ENCODE results near the gene TBXAS1.

The TBXAS1 gene

DNA sequence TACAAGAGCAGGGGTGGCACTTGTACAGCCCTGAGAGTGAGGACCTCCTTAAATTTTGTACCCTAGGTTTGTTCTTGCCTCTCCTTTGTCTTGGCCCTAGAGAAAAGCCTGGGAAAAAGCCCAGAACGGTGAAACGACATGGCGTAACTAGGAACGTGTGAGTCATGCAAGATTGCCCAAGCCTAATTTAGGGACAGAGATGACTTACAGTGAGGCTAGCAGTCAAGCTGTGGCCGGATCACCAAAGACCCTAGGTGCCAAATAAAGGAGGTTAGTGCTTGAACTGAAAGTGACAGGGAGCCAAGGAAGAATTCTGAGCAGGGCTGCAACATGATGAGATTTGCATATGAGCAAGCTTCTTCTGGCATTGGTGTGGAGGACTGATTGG lies 25.1 kb downstream of the TBXAS1 start:
- DNase-seq (ENCODE audit: insufficient read length, low spot score) (no peak), FAIRE-seq (no peak)

- no peak for DNase-seq (ENCODE audit: insufficient read length, low spot score)
- no peak for FAIRE-seq
These were observed 25.9 kb downstream of the TBXAS1 start for GRCh38 chr7:139854803-139855497.

- no peak for DNase-seq (ENCODE audit: insufficient read length, low spot score)
- FAIRE-seq = no peak
These were observed 26.6 kb downstream of the TBXAS1 start for GRCh38 chr7:139855498-139856270.

- DNase-seq (ENCODE audit: insufficient read length, low spot score) (no peak), FAIRE-seq (no peak)
These were observed 28.7 kb downstream of the TBXAS1 start for GRCh38 chr7:139857791-139858190.

DNA sequence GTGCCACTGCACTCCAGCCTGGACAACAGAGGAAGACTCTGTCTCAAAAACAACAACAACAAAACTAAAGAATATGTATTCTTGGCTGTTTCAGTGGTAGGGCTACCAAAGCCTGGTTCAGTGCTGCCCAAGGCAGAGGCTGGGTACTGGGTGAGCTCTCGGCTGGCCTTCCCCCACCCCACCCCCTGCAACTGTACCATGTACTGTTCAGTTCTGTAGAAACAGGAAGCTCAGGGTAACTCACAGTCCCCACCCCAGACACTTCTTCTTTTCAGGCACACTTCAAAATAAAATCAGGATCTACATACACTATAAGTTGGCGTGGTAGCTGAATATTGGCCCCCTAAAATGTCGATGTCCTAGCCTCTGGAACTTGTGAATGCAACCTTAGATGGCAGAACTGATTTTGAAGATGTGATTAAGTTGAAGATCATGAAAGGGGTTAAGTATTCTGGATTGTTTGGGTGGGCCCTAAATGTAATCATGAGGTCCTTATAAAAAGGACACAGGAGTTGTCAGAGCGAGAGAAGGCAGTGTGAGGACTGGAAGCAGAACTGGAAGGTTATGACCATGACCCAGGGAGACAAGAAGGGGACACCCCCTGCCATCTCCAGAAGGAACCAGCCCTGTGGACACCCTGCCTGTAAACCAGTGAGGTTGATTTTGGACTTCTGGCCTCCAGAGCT lies 31.2 kb downstream of the TBXAS1 start:
- DNase-seq (ENCODE audit: insufficient read length, low spot score) (no peak), FAIRE-seq (no peak)

DNA sequence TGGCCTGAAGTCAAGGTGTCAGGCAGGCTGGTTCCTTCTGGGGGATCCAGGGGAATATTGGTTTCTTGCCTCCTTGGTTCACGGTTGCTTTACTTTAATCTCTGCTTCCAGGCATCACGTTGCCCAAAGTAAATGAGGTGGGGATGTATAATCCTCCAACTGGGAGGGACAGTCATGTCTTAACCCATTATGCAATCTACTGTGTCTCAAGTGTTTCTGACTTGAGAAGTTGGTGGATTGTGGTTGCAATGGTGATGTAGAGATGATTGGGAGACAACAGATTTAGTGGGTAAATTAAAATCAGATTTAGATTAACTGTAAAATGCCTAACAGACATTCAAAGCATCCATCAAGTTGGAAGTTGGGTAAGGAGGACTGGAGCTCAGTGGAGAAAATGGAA lies 32.7 kb downstream of the TBXAS1 start:
- FAIRE-seq = no peak

GRCh38 chr7:139866047-139866837 lies 37.2 kb downstream of the TBXAS1 start:
- FAIRE-seq (no peak), DNase-seq (ENCODE audit: insufficient read length, low spot score) (no peak)

More for the DNA sequence above, 32.7 kb downstream of the TBXAS1 start:
- no peak for DNase-seq (ENCODE audit: insufficient read length, low spot score)

DNA sequence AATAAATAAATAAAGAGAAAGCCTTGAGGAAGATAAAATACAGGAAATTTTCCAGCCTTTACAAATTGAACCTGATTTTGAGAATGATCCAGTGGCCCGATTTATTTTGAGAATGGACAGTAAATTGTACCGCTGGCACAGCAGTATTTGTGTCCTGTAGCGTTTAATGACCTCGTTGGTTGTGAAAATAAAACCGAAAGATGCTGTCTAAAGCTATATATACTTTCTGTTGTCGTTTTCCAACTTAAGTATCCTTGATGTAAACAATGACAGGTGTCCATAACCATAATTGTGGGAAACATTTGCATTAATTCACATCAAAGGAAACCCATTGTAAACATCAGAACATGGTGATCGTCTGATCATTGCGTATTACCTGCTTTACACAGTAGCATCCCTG lies 38.8 kb downstream of the TBXAS1 start:
- DNase-seq (ENCODE audit: insufficient read length, low spot score) = no peak
- no peak for FAIRE-seq

DNA sequence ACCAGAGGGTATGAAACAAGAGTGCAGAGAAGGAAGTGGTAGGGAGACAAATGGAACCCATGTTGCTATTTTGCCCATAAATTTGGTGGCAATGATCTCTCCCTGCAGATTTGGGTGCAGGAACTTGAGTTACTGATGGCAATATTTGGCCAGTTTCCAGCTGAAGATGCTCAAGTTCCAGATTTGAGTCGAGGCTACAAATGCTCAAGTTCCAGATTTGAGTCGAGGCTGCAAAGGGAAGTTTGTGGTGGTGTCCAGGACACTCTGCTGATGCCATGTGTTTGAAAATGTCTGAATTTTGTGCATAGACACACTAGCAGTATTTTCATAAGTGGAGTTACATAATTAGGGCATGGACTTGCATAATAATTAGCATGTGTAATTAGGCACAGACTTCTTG lies 40.8 kb downstream of the TBXAS1 start:
- FAIRE-seq = no peak

DNA sequence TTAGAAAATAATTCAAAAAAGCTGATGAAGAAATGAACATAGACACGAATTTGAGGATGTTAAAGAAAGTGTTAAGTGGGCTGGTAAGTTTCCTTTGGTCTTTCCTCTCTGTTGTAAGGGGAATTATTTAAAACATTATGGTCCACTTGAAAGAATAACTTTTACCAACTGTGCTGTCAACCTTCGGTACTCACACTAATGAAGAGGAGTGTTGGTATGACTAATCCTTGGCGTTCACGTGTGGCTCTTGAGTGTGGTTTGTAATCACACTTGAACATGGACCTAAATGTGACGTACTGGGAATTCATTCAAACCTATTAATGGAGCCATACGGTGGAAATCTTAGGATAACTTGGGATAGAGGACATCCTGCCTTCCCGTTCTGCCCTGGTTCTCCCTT lies 41.3 kb downstream of the TBXAS1 start:
- FAIRE-seq (no peak), DNase-seq (ENCODE audit: insufficient read length, low spot score) (no peak)

More for the DNA sequence above, 40.8 kb downstream of the TBXAS1 start:
- no peak for DNase-seq (ENCODE audit: insufficient read length, low spot score)

DNA sequence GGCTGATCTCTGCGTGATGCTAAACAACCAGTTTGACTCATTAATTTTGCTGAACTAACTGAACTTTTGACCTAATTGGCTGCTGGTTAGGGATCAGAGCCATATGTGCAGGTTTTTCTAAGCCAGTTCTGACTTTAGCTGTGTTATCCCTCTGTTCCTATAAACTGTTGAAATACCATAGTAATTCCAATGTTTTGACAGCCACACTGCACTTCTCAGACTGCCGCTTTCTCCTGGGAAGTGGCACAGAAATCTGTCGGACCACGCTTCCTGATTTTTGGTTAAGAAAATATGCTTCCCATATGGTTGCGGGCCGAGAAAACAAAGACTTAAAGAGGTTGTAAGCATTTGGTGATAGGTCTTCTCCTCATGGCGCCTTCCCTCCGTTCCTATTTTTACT lies 42.3 kb downstream of the TBXAS1 start:
- FAIRE-seq = no peak
- no peak for DNase-seq (ENCODE audit: insufficient read length, low spot score)

DNA sequence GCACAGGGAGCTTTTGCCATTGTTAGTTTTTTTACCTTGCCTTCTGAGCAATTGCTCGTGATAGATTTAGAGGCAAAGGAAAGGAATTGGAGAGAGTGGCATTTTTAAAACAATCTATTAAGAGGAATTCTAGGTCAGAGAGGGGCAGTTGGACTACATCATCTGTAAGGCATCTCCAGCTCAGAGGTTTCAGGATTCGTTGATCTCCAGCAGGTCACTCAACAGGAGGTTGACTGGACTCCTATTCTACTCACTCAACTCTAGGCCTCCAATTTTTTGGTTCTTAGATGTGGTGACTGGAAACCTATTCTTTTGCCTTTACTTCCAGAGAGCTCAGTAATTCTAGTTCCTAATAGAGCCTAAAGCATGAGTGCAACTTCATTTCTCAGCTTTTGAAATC lies 42.8 kb downstream of the TBXAS1 start:
- DNase-seq (ENCODE audit: insufficient read length, low spot score) = no peak
- no peak for FAIRE-seq

- no peak for DNase-seq (ENCODE audit: insufficient read length, low spot score)
- FAIRE-seq = no peak
These were observed 44.7 kb downstream of the TBXAS1 start for GRCh38 chr7:139873593-139874301.

- no peak for FAIRE-seq
These were observed 45.2 kb downstream of the TBXAS1 start for GRCh38 chr7:139874302-139874629.

GRCh38 chr7:139875821-139876241 lies 46.8 kb downstream of the TBXAS1 start:
- DNase-seq (ENCODE audit: insufficient read length, low spot score) (no peak), FAIRE-seq (no peak)

More at GRCh38 chr7:139874302-139874629, 45.2 kb downstream of the TBXAS1 start:
- no peak for DNase-seq (ENCODE audit: insufficient read length, low spot score)

- FAIRE-seq (no peak), DNase-seq (ENCODE audit: insufficient read length, low spot score) (no peak)
These were observed 47.7 kb downstream of the TBXAS1 start for GRCh38 chr7:139876622-139877283.

DNA sequence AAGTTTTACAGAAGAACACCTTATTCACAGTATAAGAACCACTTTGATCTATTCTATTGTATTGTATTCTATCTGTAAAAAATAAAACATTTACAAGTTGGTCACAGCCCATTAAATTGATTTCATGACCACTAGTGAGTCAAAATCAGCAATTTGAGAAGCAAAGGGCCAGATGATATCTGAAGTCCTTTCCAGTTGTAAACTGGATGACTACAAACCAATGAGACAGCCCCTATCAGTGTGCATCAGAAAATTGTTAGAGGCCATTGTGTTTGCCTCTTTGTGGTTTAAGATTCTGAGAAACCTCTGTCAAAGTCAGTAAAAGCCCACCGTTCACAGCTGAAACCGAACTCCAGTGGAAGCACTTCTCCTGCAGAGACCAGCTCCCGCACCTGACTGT lies 54.8 kb downstream of the TBXAS1 start:
- FAIRE-seq (no peak), DNase-seq (ENCODE audit: insufficient read length, low spot score) (no peak)

DNA sequence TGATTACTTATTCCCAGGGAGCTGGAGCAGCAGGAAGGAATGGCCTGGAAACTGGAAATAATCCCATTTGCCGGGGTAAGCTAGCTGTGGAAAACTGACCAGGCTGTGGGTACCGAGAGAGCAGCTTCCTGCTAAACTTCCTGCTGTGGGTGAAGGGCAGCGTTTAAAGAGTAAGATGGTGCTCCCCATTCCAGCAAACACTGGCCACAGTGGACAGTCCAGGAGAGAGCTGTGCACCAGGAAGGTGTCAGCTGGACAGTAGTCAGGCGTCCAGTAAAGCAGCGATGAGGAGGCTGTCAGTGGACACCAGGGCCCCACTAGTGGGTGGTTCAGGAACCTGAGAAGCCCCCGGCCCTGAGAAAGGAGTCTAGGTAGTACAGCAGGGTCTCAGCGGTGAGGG lies 55.4 kb downstream of the TBXAS1 start:
- DNase-seq (ENCODE audit: insufficient read length, low spot score) (no peak), FAIRE-seq (no peak)

DNA sequence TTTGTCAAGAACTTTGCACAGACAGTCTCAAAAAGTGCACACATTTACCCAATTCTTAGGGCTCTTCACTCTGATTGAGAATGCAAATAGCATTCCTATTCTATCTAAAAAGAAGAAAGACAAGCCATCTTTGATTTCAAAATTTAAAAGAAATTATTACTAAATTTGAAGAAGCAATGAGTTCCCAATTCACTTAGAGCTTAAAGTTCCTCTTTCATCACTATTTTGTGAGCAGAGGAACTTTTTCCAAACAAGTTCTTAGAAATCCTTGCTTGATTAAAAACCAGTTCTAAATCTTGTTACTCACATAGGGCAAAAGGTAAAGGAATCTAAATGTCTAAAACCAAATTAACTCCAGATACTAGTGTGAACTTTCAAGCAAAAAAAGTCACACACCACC lies 56.4 kb downstream of the TBXAS1 start:
- FAIRE-seq (no peak), DNase-seq (ENCODE audit: insufficient read length, low spot score) (no peak)

DNA sequence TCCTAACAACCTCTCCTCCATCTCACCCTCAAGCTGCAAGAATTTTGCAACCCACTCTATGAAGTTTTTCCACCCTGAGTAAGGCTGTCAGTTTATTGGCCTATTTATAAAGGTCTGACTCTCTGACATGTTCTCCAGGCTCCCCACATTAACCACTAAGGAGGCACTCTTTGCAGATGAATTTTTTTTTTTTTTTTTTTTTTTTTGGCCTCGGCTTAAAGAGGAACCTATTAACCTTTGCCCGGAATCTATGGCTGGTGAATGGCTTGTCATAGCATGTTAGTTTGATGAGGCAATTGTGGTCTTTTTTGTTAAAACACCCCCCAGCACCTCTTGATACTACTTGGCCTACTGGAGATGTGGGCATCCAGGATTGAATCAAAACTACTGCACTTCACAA lies 57.1 kb downstream of the TBXAS1 start:
- DNase-seq (ENCODE audit: insufficient read length, low spot score) (no peak), FAIRE-seq (no peak)

Measured in HTR-8/SVneo (cell line).